AG04450 (cell line): ENCODE data around the gene GFPT2. TPM values are rescaled to one million over a fixed set of nuclear protein-coding genes. Genes with fewer than 3 reads are reported as not detected.

Experiments
- CTCF ChIA-PET: fragments of 300-600, 350-600 bp; formaldehyde crosslinking; extraction: SDS; loops from one replicate; lab custom pipeline; 2022; ENCODE audit warnings: antibody characterized with exemption, inconsistent platforms; lab: Charles Lee
- POLR2A ChIA-PET: fragments of 350-600 bp; formaldehyde crosslinking; extraction: SDS; loops from one replicate; lab custom pipeline; 2021; ENCODE audit warnings: antibody characterized with exemption, inconsistent platforms; lab: Yijun Ruan, JAX
- DNase-seq: peaks from one replicate; pipeline ENCODE4 v3.0.0-alpha.2; 2011; ENCODE audit warnings: low read depth, low spot score
- H3K27ac ChIP-seq: one replicate; pipeline ENCODE4 v1.5.1; 2012; ENCODE audit warnings: low read depth, low read length, control low read depth
- H3K27me3 ChIP-seq: one replicate; pipeline ENCODE4 v1.6.0; 2012; ENCODE audit warnings: low read length; ENCODE audit not compliant: control insufficient read depth, insufficient read depth
- H3K4me3 ChIP-seq: 2 replicates; pipeline ENCODE4 v1.5.1; 2011; ENCODE audit warnings: mild to moderate bottlenecking, low read depth, low read length, control low read depth
- H3K9me3 ChIP-seq: 2 replicates; pipeline ENCODE4 v1.5.1; 2012; ENCODE audit warnings: low read length; ENCODE audit not compliant: control insufficient read depth, insufficient read depth
- polyA plus RNA-seq: library from polyadenylated mRNA; depleted of rRNA; stranded (reverse); fragments of >200 nt; gene quantifications from 2 replicates; pipeline ENCODE4 v1.2.3, GENCODE V29; 2011
- TF ChIP-seq, protein P1 (sequence below): IDR thresholded peaks from 2 replicates; pipeline ENCODE4 v1.5.1; 2011; ENCODE audit warnings: low read depth, low read length, control low read depth, inconsistent platforms

The GFPT2 gene
- polyA plus RNA-seq, 1 experiment = 15.1 TPM

DNA sequence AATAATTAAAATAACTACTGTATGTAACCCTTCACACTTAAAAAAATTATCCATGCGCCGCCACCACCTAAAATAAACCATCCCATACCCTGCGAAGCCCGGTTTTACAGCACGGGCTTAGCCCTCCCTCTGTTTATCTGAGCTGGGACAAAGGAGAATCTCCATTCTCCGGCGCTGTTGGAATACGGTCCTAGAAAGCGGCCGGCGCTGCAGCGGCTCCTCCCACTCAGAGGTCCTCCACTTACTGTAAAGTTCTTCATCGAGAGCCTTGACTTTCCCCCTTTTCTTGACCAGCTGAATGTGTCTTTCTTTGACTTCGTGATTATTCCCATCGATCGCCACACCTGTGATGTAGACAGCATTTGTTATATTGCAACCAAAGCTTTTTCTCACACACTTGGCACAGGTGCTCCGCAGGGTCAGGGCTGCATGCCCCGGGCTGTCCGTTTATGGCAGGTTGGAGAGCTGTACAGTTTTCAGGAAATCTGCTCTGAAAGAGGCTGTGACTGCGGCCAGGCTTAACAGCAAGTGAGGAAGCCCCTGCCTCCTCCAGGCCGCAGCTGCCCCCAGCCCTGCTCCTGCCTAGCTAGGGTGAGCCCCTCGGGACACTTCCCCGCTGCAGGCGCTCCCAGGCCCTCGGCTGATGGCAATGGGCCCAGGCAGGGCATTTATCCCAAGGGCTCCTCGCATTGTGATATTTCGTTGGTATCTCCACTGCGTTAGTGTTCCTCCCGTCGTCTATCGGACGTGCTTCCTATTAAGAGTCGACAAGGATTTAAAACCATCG, 16.7 kb downstream of the GFPT2 start:
- TF ChIP-seq, protein P1, sequence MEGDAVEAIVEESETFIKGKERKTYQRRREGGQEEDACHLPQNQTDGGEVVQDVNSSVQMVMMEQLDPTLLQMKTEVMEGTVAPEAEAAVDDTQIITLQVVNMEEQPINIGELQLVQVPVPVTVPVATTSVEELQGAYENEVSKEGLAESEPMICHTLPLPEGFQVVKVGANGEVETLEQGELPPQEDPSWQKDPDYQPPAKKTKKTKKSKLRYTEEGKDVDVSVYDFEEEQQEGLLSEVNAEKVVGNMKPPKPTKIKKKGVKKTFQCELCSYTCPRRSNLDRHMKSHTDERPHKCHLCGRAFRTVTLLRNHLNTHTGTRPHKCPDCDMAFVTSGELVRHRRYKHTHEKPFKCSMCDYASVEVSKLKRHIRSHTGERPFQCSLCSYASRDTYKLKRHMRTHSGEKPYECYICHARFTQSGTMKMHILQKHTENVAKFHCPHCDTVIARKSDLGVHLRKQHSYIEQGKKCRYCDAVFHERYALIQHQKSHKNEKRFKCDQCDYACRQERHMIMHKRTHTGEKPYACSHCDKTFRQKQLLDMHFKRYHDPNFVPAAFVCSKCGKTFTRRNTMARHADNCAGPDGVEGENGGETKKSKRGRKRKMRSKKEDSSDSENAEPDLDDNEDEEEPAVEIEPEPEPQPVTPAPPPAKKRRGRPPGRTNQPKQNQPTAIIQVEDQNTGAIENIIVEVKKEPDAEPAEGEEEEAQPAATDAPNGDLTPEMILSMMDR = no peak

DNA sequence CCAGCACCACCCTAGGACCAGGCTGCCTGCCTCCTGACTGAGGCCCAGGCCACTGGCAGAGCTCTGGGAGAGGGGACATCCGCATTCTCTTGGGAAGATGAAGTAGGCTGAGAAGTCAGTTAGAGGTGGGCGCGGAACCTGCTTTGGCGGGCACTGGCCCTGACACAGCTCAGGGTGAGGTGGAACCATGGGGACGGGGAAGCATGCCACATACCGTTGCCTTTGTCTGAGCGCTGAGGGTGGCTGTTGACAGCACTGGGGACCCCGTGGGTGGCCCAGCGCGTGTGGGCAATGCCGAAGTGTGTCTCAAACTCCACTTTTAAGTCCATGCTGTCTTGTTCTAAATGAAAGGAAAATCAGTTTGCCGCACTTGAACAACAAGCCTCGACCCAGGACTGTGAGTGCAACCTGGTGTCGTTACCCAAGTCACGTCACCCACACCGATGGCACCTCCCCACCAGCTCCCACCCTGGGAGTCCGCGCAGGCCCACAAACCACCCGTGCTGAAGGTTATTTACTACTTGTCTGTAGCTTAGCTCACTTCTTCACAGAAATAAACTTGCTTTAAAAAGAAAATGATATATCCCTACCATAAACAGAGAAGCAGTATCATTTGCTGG, 17.4 kb downstream of the GFPT2 start:
- TF ChIP-seq, protein P1 = no peak
- ChIA-PET CTCF (interaction anchor here (0.8 to 1.1 kb wide), 3 partner anchors 8 to 449 kb away, joined by 3 to 4 read pairs (median 3); no protein-coding TSS in a partner anchor), POLR2A (no interaction called here)
- Histone ChIP-seq H3K27me3 (no peaks in the 10 kb centered on the region), H3K4me3 (no peak overlapping the region), H3K9me3 (no peaks in the 10 kb centered on the region; the same call in 1 of the 2 replicates), H3K27ac (no peak overlapping the region)
- no peak for DNase-seq

More for the DNA sequence above, 16.7 kb downstream of the GFPT2 start:
- DNase-seq = no peak
- no peaks in the 10 kb centered on the region for H3K27me3 ChIP-seq
- ChIA-PET POLR2A (no interaction called here), CTCF (interaction anchor here (0.8 kb wide), 1 partner anchor 448 kb away, joined by 3 read pairs; no protein-coding TSS in a partner anchor)
- no peaks in the 10 kb centered on the region; the same call in 1 of the 2 replicates for H3K9me3 ChIP-seq
- H3K4me3 ChIP-seq = no peak overlapping the region
- H3K27ac ChIP-seq = no peak overlapping the region

DNA sequence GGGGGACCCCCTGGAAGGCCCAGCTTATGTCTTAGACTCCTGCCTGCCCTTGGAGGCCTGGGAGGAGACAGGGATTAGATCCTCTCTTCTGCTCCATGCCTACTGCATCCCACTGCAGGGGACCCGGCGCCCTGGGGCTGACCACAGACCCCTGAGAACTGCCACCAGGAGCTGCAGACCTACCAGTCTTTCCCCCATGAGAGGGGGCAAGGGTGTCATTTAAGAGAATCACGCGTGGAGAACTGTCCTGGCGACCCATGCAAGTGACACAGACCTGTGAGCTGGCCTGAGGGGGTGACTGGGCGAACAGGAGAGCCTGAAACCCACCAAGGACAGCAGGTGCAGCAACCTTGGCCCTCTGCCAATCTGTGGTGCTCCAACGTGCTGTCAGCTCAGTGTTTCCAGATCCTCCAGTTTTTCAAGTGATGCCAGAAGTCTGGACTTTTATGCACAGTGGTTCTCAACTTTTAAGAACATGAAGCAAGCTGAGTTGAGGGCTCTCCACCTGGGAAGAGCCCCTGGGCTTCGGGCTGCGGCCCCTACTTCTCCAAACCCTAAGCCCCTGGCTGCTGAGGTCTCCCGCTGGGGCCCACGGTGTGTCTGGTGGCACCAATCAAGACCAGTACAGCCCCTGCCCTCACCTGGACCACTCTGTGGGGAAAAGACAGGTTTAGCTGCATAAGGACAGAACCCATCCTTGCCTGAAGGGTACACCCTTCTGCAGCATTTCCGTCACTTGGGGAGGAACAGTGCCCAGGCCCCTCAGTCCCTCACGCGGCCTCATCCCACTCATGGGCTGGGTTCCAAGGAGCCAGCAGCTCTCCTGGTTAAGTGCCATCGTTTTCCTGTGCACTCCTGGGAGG, 18.2 kb downstream of the GFPT2 start:
- Histone ChIP-seq H3K9me3 (no peaks in the 10 kb centered on the region; the same call in 1 of the 2 replicates), H3K27ac (no peak overlapping the region), H3K27me3 (no peaks in the 10 kb centered on the region), H3K4me3 (no peak overlapping the region)
- ChIA-PET CTCF (interaction anchor here (1.1 kb wide), 2 partner anchors 9 to 19 kb away, joined by 3 to 4 read pairs; no protein-coding TSS in a partner anchor), POLR2A (no interaction called here)
- TF ChIP-seq, protein P1 = no peak
- no peak for DNase-seq

DNA sequence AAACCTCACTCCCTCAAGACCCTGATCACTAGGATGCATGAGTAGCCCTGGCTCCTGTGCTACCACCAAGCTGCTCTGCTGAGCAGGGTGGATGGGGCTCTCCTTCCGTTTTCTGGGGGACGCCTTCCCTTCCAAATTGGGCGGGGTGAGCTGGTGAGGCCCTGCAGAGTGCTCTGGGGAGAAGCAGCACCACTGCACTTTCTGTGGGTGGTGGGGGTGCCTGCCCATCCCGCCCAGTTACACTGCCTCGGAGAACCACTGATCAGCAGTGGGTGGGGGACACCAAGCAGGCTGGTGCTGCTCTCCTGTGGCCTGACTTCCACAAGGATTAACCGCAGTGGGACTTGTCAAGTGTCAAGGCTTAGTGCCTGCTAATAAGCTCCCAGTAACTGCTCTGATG, 19.0 kb downstream of the GFPT2 start:
- Histone ChIP-seq H3K27me3 (no peaks in the 10 kb centered on the region), H3K27ac (no peak overlapping the region), H3K9me3 (no peaks in the 10 kb centered on the region; the same call in 1 of the 2 replicates), H3K4me3 (no peak overlapping the region)
- TF ChIP-seq, protein P1 = no peak
- no peak for DNase-seq
- ChIA-PET POLR2A (no interaction called here), CTCF (interaction anchor here (1.0 to 1.1 kb wide), 2 partner anchors 17 to 18 kb away, joined by 3 to 4 read pairs; no protein-coding TSS in a partner anchor)
